Measurements from ENCODE around the gene CFAP46. TPM values are rescaled to one million over a fixed set of nuclear protein-coding genes. Genes with fewer than 3 reads are reported as not detected.

CFAP46 gene
- total RNA-seq, 4 donors from 2014 or later: 0.29 to 9.0 (median 2.7) TPM

DNA sequence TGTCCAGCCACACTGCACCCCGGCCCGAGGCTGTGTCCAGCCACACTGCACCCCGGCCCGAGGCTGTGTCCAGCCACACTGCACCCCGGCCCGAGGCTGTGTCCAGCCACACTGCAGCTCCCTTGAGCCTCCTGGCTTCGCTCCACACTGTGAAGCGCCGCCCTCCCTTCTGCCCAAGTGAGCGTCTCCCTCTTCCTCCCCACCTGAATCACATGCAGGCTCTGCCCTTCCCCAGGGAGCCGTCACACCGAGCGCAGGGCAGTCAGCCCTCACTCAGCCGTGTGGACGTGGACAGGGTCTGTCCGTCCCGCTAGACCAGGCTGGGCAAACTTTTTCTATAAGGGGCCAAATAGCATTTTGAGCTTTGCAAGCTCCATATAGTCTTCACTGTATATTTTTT lies 27.6 kb downstream of the CFAP46 start:
- TF ChIP-seq POLR2A (IDR thresholded peaks at IDR 0.05): no peak
- TF ChIP-seq, protein P1, sequence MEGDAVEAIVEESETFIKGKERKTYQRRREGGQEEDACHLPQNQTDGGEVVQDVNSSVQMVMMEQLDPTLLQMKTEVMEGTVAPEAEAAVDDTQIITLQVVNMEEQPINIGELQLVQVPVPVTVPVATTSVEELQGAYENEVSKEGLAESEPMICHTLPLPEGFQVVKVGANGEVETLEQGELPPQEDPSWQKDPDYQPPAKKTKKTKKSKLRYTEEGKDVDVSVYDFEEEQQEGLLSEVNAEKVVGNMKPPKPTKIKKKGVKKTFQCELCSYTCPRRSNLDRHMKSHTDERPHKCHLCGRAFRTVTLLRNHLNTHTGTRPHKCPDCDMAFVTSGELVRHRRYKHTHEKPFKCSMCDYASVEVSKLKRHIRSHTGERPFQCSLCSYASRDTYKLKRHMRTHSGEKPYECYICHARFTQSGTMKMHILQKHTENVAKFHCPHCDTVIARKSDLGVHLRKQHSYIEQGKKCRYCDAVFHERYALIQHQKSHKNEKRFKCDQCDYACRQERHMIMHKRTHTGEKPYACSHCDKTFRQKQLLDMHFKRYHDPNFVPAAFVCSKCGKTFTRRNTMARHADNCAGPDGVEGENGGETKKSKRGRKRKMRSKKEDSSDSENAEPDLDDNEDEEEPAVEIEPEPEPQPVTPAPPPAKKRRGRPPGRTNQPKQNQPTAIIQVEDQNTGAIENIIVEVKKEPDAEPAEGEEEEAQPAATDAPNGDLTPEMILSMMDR (IDR thresholded peaks at IDR 0.05): no peak
- DNase-seq: no peak
- Histone ChIP-seq H3K9me3 (no peaks in the 10 kb centered on the region), H3K36me3 (no peaks in the 10 kb centered on the region), H3K4me3 (no peak overlapping the region), H3K4me1 (no peaks in the 10 kb centered on the region), H3K27me3 (no peaks in the 10 kb centered on the region), H3K27ac (no peak overlapping the region)
- intact Hi-C loops (cut with DNase I; ENCODE audit: low total_unique reads): no loop called here

DNA sequence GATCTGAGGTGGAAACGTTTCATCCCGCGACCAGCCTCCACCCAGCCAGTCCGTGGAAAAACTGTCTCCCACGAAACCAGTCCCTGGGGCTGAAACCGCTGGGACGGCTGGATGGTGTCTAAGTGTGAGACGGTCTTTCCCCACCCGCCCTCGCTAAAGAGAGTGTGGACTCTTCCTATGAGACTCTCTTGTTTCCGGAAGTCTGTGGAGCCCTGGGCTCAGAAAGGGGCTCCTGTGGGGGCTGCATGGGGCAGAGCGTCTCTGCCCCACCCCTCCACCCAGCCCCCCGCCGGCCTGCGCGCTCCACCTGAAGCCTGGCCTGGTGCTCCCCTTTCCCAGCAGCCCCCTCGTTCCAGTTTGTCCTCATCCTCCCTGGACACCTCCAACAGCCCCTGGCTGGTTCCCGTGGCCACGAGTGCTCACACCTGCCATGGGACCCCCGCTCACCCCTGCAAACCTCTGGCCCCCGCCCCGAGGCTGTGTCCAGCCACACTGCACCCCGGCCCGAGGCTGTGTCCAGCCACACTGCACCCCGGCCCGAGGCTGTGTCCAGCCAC lies 28.7 kb downstream of the CFAP46 start:
- TF ChIP-seq, protein P1 (IDR thresholded peaks at IDR 0.05): no peak
- TF ChIP-seq POLR2A (IDR thresholded peaks at IDR 0.05): no peak
- no peak for DNase-seq
- Histone ChIP-seq H3K4me3 (no peak overlapping the region), H3K27me3 (no peaks in the 10 kb centered on the region), H3K27ac (no peak overlapping the region), H3K4me1 (no peaks in the 10 kb centered on the region), H3K36me3 (no peaks in the 10 kb centered on the region), H3K9me3 (no peaks in the 10 kb centered on the region)
- intact Hi-C loops (cut with DNase I; ENCODE audit: low total_unique reads): no loop called here

DNA sequence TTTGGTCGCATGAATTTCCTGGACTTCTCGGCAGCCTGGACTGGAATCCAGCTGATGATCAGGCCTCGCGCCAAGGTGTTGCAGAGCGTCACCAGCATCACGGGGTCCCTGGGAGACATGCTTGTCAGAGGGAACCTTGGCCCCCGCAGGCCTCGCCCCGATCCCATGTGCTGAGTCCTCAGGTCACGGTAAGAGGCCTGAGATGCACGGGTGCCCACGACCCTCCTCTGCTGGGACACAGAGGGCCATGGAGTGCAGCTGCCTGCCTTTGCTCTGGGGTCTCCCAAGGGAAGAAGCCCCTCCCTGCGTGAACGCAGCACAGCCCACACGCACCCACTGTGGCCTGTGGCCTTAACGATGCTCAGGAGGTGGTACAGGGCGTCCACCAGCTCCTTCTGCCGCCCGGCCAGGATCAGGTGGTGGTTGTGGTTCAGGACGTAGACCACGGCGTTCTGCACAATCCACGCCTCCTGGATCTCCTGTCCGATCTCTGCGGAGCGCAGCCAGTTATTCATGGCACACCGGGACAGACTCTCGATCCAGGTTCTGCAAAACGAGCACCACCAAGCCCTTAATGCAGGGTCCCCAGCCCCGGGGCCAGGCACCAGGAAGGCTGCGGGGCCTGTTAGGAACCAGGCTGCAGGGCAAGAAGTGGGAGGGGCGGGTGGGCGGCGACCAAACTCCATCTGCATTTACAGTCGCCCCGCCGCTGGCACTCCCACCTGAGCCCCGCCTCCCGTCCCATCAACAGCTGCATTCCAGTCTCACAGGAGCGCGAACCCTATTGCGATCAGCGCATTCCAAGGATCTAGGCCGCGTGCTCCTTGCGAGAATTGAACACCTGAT lies 29.4 kb downstream of the CFAP46 start:
- Histone ChIP-seq H3K36me3 (no peaks in the 10 kb centered on the region), H3K4me3 (no peak overlapping the region), H3K9me3 (no peaks in the 10 kb centered on the region), H3K27me3 (no peaks in the 10 kb centered on the region), H3K27ac (no peak overlapping the region), H3K4me1 (no peaks in the 10 kb centered on the region)
- TF ChIP-seq POLR2A (IDR thresholded peaks at IDR 0.05): no peak
- TF ChIP-seq, protein P1 (IDR thresholded peaks at IDR 0.05): no peak
- intact Hi-C loops (cut with DNase I; ENCODE audit: low total_unique reads): no loop called here
- DNase-seq: no peak

DNA sequence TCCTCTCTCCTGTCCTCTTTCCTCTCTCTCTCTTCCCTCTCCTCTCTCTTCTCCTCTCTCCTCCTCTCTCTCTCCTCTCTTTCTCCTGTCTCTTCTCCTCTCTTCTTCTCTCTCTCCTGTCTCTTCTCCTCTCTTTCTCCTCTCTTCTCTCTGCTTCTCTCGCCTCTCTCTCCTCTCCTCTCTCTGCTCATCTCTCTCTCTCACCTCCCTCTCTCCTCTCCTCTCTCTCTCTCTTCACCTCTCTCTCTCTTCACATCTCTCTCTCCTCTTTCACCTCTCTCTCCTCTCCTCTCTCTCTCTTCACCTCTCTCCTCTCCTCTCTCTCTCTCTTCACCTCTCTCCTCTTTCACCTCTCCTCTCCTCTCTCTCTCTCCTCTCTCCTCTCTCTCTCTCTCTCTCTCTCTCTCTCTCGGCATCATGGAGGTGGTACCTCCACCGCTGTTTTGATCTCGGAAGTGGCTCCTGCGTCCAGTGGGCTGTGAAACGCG lies 30.1 kb downstream of the CFAP46 start:
- no peak overlapping the region for H3K4me3 ChIP-seq
- no peaks in the 10 kb centered on the region for H3K27me3 ChIP-seq
- no peak for TF ChIP-seq POLR2A (IDR thresholded peaks at IDR 0.05)
- TF ChIP-seq, protein P1 (IDR thresholded peaks at IDR 0.05): no peak
- intact Hi-C loops (cut with DNase I; ENCODE audit: low total_unique reads): no loop called here
- no peaks in the 10 kb centered on the region for H3K36me3 ChIP-seq
- H3K9me3 ChIP-seq: no peaks in the 10 kb centered on the region
- no peak overlapping the region for H3K27ac ChIP-seq
- no peaks in the 10 kb centered on the region for H3K4me1 ChIP-seq
- no peak for DNase-seq

DNA sequence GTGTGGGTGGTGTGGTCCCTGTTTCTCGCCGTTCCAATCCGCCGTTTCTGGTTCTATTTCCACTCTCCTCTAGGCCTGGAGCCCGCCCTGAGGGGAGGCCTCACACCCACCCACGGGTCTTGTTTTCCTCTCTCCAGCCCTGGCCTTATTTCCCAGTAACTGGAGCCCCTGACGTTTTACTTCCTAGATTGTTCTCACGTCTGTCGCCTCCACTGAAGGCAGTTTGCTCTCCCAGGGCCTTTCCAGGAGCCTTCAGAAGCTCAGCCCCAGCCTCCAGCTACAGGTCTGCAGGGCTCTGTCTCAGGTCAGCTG lies 30.6 kb downstream of the CFAP46 start:
- Histone ChIP-seq H3K4me1 (no peaks in the 10 kb centered on the region), H3K27ac (no peak overlapping the region), H3K4me3 (no peak overlapping the region), H3K27me3 (no peaks in the 10 kb centered on the region), H3K9me3 (no peaks in the 10 kb centered on the region), H3K36me3 (no peaks in the 10 kb centered on the region)
- DNase-seq: no peak
- intact Hi-C loops (cut with DNase I; ENCODE audit: low total_unique reads): no loop called here
- no peak for TF ChIP-seq POLR2A (IDR thresholded peaks at IDR 0.05)
- TF ChIP-seq, protein P1 (IDR thresholded peaks at IDR 0.05): no peak

Measured in uterus (tissue), 4 donors.